ENCODE data around the gene CARF.
"Not testable (repeated sequence)": the region's sequence is repeated elsewhere in the genome, so short reads cannot be mapped to it uniquely, and the experiment has no call there.

The CARF gene, protein sequence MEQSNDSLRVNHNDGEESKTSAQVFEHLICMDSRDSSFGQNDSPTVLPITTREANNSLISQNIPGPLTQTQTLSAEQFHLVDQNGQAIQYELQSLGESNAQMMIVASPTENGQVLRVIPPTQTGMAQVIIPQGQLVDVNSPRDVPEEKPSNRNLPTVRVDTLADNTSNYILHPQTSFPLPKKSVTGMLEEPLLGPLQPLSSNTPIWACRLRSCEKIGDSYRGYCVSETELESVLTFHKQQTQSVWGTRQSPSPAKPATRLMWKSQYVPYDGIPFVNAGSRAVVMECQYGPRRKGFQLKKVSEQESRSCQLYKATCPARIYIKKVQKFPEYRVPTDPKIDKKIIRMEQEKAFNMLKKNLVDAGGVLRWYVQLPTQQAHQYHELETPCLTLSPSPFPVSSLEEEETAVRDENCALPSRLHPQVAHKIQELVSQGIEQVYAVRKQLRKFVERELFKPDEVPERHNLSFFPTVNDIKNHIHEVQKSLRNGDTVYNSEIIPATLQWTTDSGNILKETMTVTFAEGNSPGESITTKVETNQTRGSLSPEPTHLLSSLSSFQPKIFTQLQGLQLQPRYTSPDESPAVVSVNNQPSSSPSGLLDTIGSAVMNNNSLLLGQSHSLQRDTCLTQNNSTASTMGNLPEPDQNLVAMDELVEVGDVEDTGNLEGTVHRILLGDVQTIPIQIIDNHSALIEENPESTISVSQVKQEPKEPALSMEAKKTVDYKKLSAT

DNA sequence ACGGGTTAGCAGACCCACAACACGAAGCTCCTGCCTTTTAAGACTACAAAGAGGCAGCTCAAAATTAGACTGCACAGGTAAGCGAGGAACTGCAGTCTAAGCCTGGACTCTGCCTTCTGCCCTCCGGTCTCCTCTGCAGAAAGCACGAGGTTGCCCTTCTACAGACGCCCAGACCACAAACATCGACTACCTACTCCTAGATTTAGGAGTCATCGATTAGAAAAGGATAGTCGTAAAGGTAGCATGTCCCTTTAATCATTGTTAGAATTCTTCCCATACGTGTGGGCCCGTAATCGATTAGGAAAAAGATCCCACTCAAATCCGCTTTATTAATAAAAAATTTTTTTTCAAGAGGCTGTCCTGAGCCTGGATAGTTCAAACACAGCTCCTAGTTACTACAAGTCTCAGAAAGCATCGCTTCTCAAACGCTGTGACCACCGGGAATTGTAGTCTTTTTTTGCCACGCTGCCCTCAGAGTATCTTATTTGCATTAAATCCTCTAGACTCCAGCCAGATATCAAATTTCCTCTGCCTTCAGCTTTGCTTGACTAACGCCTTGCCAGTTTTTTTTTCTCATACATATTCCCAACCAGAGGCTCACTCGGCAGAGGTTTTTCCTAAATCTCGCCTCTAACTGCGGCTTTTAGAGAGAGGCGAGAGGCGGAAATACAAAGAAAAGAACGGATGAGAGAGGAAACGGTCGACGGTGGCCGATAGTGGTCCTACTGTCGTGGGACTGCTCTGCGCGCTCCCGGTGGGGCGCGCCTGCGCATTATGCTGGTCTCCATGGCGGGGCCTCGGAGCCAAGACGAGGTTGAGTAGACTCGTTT, at the start of gene CARF, which contains the start of gene WDR12:
Gene CARF (plus strand): TSS at position 764 of the 830 bp plus-strand sequence. CDS start 29,628 bp downstream, outside the sequence.
Gene WDR12 (minus strand): TSS at position 162 of the 830 bp plus-strand sequence. CDS start 197 bp downstream, outside the sequence.
- DNase-seq = peak; percentile 89 to 95

DNA sequence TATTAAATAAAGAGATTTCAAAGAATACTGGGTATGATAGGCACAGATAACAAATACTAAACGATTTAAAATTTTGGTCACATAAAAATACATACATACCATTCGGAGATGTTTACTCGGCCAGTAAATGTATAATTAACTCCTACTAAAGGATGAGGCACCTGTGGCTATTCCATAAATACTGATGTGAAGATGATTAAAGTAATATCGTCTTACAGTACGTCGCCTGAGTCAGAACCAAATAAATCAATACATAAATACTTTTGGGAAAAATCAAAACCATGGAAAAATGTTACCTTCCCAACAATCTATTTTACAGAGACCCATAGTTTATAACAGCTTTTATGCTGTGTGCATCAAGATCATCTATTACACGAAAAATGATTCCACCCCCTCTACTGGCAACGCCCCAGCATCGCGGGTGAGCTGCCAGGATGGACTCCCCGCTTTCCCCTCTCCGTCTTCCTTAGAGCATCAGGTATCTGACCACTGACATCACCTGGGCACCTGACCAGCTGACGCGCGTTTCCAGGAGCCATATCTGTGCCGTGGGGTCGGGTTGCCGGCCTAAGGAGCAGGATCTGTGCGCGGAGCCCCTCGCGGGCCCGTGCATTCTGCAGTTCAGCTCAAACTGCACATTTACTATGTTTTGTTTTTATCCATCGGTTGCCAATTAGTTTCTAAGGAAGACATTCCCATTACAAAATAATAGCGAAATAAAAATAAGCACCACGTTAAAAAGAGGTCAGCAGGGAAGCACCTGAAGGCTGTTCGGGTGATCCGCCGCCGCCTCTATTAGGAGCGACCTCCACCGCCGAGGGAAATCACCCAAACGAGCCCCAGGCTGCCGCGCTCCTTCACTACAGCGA, 41.4 kb upstream of the CARF start:
- peak; percentile 73 to 90 for DNase-seq

DNA sequence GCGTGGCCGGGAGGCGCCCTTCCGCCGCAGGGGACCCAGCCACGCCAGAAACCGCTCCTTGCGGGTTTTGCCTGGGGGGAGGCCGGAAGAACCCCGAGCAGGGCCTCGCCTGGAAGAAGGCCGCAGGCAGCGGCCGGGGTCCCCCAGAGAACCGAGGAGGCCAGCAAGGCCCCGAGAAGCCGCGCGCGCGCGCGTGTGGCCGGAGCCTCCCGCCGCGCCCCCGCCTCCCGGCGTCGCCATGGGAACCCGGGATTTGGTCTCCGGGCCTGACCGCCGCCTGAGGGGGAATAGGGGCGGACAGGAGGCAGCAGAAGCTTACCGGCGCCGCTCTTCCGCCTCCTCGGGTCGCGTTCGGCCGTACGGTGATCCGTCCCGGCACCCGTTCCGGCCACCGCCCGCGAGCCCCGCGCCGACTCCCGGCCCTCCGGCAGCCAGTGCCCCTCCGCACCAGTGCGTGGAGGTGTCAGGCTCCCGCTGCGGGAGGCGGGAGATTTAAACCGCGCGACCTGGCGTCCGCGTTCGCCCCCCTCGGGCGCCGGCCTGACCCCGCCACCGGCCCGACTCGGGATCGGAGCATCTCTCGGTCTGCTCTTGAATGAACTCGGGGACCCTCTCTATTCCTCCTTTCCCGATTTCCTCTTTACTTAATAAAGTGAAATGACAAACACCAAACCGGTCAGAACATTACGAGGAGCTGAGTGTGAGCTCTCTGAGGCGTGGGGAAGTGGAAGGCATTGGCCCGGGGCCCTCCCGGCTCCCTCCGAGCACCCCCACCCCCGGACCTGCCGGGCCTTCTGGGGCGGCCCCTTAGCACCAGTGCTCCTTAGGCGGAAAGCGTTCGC, 40.6 kb upstream of the CARF start, which contains the start of gene ICA1L:
Gene ICA1L (minus strand): TSS at position 467 of the 842 bp plus-strand sequence. CDS start 42,757 bp downstream, outside the sequence.
- peak; percentile 62 to 75 for DNase-seq

DNA sequence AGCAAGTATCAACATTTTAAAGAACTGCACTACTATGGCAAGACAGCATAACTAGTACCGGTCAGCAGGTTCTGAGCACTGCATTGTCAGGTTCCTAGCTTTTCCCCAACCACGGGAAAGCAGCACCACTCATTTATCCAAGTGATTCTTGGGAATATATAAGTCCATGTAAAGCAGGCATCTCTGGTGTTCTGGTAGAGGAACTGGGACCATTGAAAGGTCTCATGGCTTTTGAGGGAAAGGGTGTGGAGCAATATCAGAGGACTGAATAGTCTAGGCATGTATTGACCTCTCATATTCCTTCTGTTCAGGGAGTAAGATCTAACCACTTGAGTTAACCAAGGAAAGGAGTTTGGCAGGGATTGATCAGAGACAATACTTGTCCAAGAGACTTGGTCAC, 34.4 kb upstream of the CARF start:
- no peak for DNase-seq

DNA sequence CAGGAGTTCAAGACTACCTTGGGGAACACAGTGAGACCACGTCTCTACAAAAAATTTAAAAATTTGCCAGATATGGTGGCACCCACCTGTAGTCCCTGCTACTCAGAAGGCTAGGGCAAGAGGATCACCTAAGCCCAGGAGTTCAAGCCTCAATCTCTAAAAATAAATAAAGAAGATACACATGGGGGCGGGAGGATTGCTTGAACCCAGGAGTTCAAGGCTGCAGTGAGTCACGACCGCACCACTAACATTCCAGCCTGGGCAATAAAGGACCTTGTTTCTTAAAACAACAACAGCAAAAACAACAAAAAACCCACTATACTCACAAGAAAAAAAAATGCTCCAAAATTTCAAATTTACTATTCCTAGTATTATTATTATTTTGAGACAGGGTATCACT, 30.5 kb upstream of the CARF start:
- DNase-seq = no peak

DNA sequence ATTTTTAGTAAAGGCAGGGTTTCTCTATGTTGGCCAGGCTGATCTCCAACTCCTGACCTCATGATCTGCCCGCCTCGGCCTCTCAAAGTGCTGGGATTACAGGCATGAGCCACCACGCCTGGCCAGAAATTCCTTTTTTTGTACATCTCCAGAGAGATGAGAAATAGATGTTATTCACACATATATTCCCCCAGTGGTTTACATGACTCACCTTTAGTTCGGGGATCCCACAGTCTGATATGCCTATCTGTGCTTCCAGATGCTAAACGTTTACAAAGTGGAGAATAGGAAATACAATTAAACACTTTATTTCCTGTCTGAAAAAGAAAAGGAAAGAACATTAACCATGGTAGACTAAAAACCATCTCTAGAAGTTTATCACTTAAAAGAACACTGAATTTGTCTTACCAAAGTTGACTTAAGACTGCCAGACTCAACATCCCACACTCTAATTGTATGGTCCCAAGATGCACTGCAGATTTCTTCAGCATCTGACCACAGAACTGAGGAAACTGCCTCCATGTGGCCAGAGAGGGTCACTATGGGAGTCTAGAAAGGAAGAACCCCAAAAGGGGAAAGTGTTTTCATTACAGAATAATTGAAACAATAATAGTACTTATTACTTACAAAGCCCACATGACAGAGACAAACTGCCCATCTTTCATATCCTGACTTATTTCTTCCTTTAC, 27.9 kb upstream of the CARF start:
- DNase-seq = no peak

DNA sequence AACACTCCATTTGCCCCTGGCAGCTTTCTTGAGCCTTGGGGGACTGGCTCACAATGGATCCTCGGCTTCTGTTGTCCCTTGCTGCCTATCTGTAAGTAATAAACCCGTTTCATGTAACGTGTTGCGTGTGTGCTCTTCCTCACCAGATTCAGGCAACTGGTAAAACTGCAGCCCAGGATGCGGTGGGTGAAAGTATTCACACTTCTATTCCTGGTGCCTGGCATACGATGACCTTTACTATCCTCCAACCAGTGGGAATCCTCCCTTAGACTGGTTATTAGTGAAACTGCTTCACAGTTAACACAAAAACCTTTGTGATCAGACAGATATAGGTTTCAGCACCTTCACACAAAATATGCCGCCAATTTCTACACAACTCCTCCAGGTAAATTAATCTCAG, 26.9 kb upstream of the CARF start:
- DNase-seq = no peak

DNA sequence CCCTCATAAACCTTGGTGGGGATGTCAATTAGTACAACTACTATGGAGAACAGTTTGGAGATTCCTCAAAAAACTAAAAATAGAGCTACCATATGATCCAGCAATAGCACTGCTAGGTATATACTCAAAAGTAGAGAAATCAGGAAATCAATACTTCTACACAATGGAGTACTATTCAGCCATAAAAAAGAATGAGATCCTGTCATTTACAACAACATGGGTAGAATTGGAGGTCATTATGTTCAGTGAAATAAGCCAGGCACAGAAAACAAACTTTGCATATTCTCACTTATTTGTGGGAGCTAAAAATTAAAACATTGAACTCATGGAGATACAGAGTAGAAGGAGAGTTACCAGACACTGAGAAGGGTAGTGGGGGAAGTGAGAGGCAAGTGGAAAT, 6.6 kb upstream of the CARF start:
- DNase-seq = not testable (repeated sequence)

DNA sequence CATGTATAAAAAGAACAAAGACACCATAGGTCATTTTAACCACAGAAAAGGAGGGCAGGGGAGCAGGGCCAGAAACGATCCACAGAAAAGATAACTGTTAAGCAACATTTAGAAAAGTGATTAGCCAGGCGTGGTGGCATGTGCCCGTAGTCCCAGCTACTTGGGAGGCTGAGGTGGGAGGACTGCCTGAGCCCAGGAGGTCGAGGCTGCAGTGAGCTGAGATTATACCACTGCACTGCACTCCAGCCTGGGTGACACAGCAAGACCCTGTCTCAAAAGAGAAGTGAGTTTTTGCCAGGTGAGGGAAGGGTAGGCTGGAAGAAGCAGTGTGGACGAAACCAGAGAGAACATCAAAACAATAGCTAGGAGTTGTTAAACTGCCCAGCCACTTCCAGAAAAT, 3.9 kb upstream of the CARF start:
- no peak for DNase-seq

DNA sequence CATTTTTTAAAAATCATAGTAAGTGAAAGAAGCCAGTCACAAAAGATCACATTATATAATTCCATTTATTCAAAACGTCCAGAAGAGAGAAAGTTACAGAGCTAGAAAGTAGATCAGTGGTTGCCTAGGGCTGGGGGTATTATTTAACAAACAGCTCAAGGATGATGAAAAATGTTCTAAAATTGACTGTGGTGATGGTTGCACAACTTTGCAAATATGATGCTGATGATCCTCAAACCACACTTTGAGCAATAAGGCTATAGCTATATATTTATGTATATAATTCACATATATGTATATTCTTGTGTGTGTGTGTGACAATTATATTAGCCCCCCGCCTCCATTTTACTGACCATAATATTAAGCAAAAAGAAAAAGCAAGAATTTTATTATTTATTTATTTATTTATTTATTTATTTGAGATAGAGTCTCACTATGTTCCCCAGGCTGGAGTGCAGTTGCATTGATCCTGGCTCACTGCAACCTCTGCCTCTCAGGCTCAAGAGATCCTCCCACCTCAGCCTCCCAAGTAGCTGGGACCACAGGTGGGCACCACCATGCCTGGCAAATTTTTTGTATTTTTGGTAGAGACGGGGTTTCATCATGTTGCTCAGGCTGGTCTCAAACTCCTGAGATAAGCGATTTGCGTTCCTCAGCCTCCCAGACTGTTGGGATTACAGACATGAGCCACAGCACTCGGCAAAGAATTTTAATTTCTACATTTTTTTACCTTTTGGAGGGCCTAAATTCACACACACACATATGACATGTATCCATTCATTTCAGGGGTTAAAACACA, 2.5 kb upstream of the CARF start:
- no peak for DNase-seq

DNA sequence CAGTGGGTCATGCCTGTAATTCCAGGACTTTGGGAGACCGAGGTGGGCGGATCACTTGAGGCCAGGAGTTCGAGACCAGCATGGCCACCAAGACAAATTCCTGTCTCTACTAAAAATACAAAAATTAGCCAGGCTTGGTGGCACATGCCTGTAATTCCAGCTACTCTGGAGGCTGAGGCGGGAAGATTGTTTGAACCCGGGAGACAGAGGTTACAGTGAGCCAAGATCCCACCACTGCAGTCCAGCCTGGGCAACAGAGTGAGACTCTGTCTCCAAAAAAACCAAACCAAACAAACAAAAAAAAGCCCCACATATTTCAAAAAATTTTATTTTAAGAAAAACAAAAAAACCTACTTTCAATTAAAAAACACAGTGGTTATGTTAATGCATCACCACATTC, 1.8 kb upstream of the CARF start:
- DNase-seq = not testable (repeated sequence)

DNA sequence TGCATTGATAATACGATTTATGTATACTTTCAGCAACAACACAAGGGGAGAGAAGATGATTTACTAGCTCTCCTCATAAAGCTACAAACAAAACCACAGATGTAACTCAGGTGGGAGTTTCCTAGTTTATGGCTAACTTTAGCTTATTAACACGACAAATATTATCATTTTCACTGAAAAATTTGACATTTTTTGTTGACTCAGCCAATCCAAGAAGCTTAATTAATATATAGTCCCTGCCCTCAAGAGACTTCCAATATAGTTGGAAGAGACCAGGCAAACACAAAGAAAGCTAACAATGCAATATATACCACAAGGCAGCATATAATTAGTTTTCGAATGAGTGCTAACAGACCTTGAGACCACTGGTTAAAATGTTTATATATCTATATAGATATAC, 1.4 kb upstream of the CARF start:
- DNase-seq = no peak

DNA sequence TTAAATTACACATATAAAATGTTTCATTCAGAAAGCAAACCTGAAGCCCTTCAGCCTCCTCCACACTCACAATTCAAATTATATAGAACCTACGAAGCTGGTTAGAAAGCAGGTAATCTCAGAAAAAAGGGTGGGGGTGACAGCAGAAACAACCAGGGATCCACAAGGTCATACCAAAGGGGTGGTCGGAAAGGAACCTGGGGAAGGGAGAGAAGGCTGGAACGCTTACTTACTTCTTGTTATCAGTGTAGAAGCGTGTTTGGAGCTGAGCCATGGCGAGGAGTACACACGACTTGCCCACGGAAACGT, 918 bp upstream of the CARF start:
- no peak for DNase-seq

DNA sequence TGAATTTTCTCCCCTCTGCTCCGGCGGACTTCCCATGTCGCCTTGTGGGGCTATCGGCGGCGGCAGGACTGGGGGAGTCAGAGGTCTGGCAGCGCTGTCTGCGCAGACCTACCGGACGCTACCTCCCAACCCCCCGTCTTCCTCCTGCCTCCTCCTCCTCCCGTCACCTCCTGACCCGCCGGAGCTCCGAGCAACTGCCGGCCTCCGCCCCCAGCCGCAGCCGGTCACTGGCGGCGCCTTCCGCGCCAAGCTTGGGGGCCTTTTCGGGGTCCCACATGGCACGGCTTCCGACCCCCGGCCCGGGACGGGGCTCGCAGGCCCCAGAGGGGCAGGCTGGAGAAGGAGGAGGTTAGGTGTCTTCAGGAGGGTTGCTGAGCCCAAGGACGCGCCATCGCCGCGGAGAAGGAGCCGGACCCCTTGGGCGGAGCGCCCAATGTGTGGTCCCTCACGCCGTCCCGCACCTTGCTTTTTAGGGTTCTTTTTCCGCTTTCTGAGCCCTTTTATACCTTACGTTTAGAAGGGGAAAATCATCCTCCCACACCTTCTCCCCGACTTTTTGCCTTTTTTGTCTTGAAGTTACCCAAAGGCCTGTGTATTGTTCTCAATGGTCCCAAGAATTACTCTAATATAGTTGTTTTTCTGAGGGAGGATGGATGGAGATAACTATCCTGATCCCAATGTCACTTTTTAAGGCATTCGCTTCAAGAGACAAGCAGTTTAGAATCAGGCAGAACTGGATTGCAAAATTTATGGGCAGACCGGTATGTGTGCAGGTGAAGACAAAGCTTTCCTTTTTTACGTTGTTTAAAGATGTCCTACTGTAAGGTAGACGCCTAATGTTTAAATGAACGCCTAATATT, 497 bp downstream of the CARF start:
- DNase-seq = not testable (repeated sequence)

DNA sequence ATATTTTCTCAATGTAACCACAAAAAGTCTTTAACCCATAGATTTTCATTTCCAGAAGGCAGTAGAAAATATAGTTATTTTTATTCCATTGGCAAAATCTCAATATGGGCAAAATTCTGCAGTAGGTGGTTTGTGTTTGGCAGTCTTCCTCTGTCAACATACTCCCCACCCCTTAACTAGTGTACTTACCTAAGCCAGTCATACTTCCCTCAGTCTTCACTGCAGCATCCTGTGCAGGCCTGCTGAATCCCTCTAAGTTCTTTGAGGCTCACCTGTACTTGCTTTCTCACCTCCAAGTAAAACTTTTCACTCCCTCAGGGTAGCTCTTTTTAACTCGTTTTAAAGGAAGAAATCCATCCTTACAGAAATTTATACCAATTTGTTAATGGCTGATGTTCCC, 6.8 kb downstream of the CARF start:
- no peak for DNase-seq

DNA sequence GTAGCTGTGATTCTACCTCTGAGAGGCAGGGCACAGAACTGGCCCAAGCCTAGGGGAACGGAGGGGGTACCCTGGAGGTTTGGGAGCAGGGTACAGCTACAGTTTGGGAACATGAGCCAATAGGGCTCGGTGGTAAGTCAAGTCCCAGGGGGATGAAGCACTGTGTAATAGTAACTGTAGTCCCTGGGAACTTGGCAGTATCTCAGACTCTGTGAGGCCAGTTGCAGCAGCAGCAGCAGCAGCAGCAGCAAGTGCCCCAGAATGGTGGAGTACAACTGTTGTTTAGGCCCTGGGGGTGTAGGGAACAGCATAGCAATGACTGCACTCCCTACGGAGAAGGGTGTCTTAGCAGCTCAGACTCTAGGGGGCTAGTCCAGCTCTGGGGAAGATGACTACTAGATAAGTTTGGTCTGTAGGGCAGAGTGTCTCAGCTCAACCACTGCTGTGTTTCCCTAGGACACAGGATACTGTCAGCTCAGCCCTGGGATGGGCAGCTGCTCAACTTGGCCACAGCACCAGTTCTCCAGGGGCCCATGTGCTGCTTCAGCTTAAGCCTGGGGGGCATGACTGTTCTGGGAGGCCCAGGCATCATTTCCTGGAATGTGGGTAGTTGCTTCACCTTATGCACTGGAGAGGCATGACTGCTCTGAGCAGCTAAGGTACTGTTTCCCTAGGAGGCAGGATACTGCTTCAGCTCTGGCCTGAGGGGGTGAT, 20.5 kb downstream of the CARF start:
- DNase-seq = no peak

DNA sequence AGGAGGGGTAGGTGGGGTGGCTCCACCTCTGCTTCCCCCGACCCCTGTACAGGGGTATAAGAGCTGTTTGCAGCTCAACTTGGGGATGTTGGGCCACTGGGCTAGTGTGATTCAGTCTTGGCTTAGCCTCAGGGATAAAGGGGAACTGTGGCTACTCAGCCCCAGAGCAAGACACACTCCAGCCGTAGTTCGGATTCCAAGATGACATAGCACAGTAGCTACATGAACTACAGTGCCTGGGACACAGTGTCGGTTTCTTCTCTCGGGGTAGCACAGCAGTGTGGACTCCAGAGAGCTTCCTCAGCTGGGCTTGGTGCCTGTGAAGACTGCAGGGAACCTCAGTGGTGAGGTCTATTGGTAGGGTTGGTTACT, 21.1 kb downstream of the CARF start:
- no peak for DNase-seq

DNA sequence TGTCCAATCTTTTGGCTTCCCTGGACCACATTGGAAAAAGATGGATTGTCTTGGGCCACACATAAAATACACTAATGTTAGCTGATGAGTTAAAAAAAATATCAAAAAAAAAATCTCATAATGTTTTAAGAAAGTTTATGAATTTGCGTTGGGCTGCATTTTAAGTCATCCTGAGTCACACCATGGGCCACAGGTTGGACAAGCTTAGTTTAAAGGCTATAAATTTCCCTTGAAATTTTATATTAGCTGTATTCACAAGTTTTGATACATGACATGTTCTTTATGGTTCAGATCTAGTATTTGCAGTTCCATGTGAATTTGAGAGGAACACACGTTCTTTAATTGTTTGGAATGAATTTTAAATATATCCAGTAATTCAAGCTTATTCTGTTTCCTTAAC, 21.9 kb downstream of the CARF start:
- no peak for DNase-seq

Measured in NCI-H2081 (cell line).